GM12878 (cell line): ENCODE data around the gene MACROD2. TPM values are rescaled to one million over a fixed set of nuclear protein-coding genes. Genes with fewer than 3 reads are reported as not detected.

Experiments
- ATAC-seq: fragments of 200-7000 bp; cut with Tn5 transposase; 3 replicates; pipeline ENCODE4 v1.9.1; 2020; ENCODE audit warnings: mild to moderate bottlenecking, moderate library complexity
- BruUV-seq: library from RNA; stranded (reverse); fragments of 400-500 nt; replicated peaks from 2 replicates; lab custom pipeline; 2021; lab: Mats Ljungman, UMichigan
- CTCF ChIA-PET: fragments of 300-600 bp; sonication (Branson Sonifier 250); formaldehyde crosslinking; extraction: SDS; loops from one replicate; lab custom pipeline; 2021; ENCODE audit warnings: inconsistent platforms; lab: Yijun Ruan, JAX
- POLR2A ChIA-PET: fragments of 350-600 bp; formaldehyde crosslinking; extraction: SDS; loops from one replicate; lab custom pipeline; 2021; ENCODE audit warnings: inconsistent platforms; lab: Charles Lee
- RAD21 ChIA-PET: fragments of 300-600 bp; sonication (Branson Sonifier 250); formaldehyde crosslinking; loops from one replicate; lab custom pipeline; 2023; ENCODE audit warnings: antibody characterized with exemption; ENCODE audit not compliant: unreplicated experiment; lab: Charles Lee
- SMC1A ChIA-PET: fragments of 300-600 bp; sonication (Branson Sonifier 250); formaldehyde crosslinking; loops from one replicate; lab custom pipeline; 2023; ENCODE audit not compliant: unreplicated experiment, uncharacterized antibody; lab: Charles Lee
- DNase-seq: peaks from one replicate; pipeline ENCODE4 v3.0.0-alpha.2; 2011; ENCODE audit warnings: low read depth, low spot score
- FAIRE-seq: peaks from 3 replicates; lab custom pipeline; 2011; peaks lifted over from hg19 to GRCh38; lab: Jason Lieb, UNC
- H2AFZ ChIP-seq: 2 replicates; pipeline ENCODE4 v1.6.0; 2011; ENCODE audit warnings: low read depth, low read length, control low read depth; ENCODE audit not compliant: control insufficient read depth
- H3K27ac ChIP-seq: 2 replicates; pipeline ENCODE4 v1.5.1; 2011; ENCODE audit warnings: control low read depth; ENCODE audit not compliant: control insufficient read depth, insufficient read depth
- H3K27me3 ChIP-seq, 2 experiments: replicated peaks in 1 of 2; 2 replicates each; pipeline versions ENCODE4 v1.6.0 to v1.6.1; 2011; ENCODE audit warnings: low read length in 1 of 2; ENCODE audit not compliant: control insufficient read depth in 2 of 2, insufficient read depth in 2 of 2
- H3K36me3 ChIP-seq, 2 experiments: 2 replicates each; pipeline ENCODE4 v1.5.1; 2011; ENCODE audit warnings: low read length in 1 of 2; ENCODE audit not compliant: control insufficient read depth in 2 of 2, insufficient read depth in 2 of 2
- H3K4me1 ChIP-seq: 2 replicates; pipeline ENCODE4 v1.6.1; 2011; ENCODE audit warnings: mild to moderate bottlenecking, low read length, moderate library complexity, mixed read lengths; ENCODE audit not compliant: control insufficient read depth, insufficient read depth
- H3K4me2 ChIP-seq: 2 replicates; pipeline ENCODE4 v1.6.0; 2011; ENCODE audit warnings: control low read depth; ENCODE audit not compliant: control insufficient read depth, insufficient read depth
- H3K4me3 ChIP-seq: fragments of 200-600 bp; sonication (generic); 2 replicates; pipeline ENCODE4 v1.5.1; 2016
- H3K79me2 ChIP-seq: 2 replicates; pipeline ENCODE4 v1.6.0; 2011; ENCODE audit warnings: low read length; ENCODE audit not compliant: control insufficient read depth, insufficient read depth
- H3K9ac ChIP-seq: 2 replicates; pipeline ENCODE4 v1.8.0; 2011; ENCODE audit warnings: low read length, control low read depth, mixed read lengths; ENCODE audit not compliant: control insufficient read depth, insufficient read depth
- H3K9me3 ChIP-seq: replicated peaks from 3 replicates; pipeline ENCODE4 v1.5.1; 2011; ENCODE audit warnings: mild to moderate bottlenecking, low read length; ENCODE audit not compliant: control insufficient read depth, insufficient read depth
- H4K20me1 ChIP-seq: 2 replicates; pipeline ENCODE4 v1.6.0; 2011; ENCODE audit not compliant: control insufficient read depth, insufficient read depth
- EGR1 ChIP-seq, 2 experiments: IDR thresholded peaks; 1 replicate in 1 of 2; 2 replicates in 1 of 2; pipeline ENCODE4 v1.6.1; 2011 to 2012; ENCODE audit warnings: low read depth in 2 of 2, low read length in 2 of 2, borderline replicate concordance in 1 of 2, mild to moderate bottlenecking in 1 of 2, moderate library complexity in 1 of 2
- FOXK2 ChIP-seq: fragments of 450-650 bp; IDR thresholded peaks from 2 replicates; pipeline ENCODE4 v1.6.1; 2017; ENCODE audit warnings: mild to moderate bottlenecking, moderate library complexity
- IRF4 ChIP-seq: IDR thresholded peaks from 2 replicates; pipeline ENCODE4 v1.6.1; 2011; ENCODE audit warnings: low read depth, low read length
- KAT2A ChIP-seq: conservative IDR thresholded peaks from 2 replicates; pipeline ENCODE4 v1.6.1; 2011; ENCODE audit warnings: low read depth, low read length; ENCODE audit not compliant: control insufficient read depth
- MYC ChIP-seq: IDR thresholded peaks from 2 replicates; pipeline ENCODE4 v1.6.1; 2011; ENCODE audit warnings: mild to moderate bottlenecking, low read length, moderate library complexity, inconsistent platforms; ENCODE audit not compliant: insufficient read depth, insufficient replicate concordance, insufficient read length, severe bottlenecking
- NFXL1 ChIP-seq: fragments of 450-650 bp; IDR thresholded peaks from 2 replicates; pipeline ENCODE4 v1.6.1; 2017; ENCODE audit warnings: antibody characterized with exemption, mild to moderate bottlenecking, borderline replicate concordance
- NR2F1 ChIP-seq: fragments of 450-650 bp; conservative IDR thresholded peaks from 2 replicates; pipeline ENCODE4 v1.6.1; 2017; ENCODE audit warnings: mild to moderate bottlenecking
- PAX5 ChIP-seq: IDR thresholded peaks from 2 replicates; pipeline ENCODE4 v1.6.1; 2011; ENCODE audit warnings: low read depth, low read length, borderline replicate concordance
- PML ChIP-seq: IDR thresholded peaks from 2 replicates; pipeline ENCODE4 v1.6.1; 2012; ENCODE audit warnings: low read length, inconsistent platforms
- RBBP5 ChIP-seq: fragments of 200-600 bp; sonication (generic); conservative IDR thresholded peaks from 2 replicates; pipeline ENCODE4 v1.6.1; 2016
- SP1 ChIP-seq: IDR thresholded peaks from one replicate; pipeline ENCODE4 v1.6.1; 2011; ENCODE audit warnings: low read depth, low read length
- TCF3 ChIP-seq: IDR thresholded peaks from 2 replicates; pipeline ENCODE4 v1.6.1; 2012; ENCODE audit warnings: low read depth, mild to moderate bottlenecking, low read length, borderline replicate concordance; ENCODE audit not compliant: insufficient read depth
- WGBS: methylation state at CpG from one replicate; pipeline ENCODE4 v1.1.6; 2016; ENCODE audit warnings: low lambda C conversion rate; ENCODE audit not compliant: insufficient replicate concordance, insufficient coverage; ENCODE audit errors: missing lambda C conversion rate; 5-methylcytosine and 5-hydroxymethylcytosine counted together
- in situ Hi-C: fragments of 300-500 bp; cut with MboI; formaldehyde crosslinking; loops from 9 replicates; pipeline ENCODE4 v1.14.3; 2018; ENCODE audit warnings: mixed read lengths
- intact Hi-C: fragments of 100-400 bp; cut with micrococcal nuclease; formaldehyde crosslinking; loops from one replicate; pipeline ENCODE4 v1.14.2; 2022; ENCODE audit not compliant: unreplicated experiment
- polyA plus RNA-seq, 11 experiments: library from polyadenylated mRNA; depleted of rRNA in 4 of 11; unstranded in 6 of 11; stranded (reverse) in 5 of 11; fragments of >200 nt; fragmentation: Nextera tagmentation in 4 of 11; fragmentation: Illumina TruSeq in 1 of 11; extraction: Ambion mirVana in 4 of 11; extraction: Trizol in 1 of 11; gene quantifications; 1 replicate in 1 of 11; 2 replicates in 10 of 11; pipeline versions ENCODE4 v1.2.1 to v1.2.3, GENCODE V29; 2011 to 2016; ENCODE audit warnings: inconsistent platforms in 2 of 11, missing spikeins in 2 of 11, low read depth in 1 of 11
- total RNA-seq, 4 experiments: library from RNA; depleted of rRNA in 3 of 4; stranded (reverse); fragments of >200 nt in 3 of 4; fragmentation: Illumina TruSeq in 1 of 4; extraction: Trizol in 1 of 4; gene quantifications; 2 replicates each; pipeline versions ENCODE4 v1.2.1 to v1.2.3, GENCODE V29; 2013 to 2021
- TF ChIP-seq, protein P1 (sequence below): fragments of 450-650 bp; IDR thresholded peaks from 2 replicates; pipeline ENCODE4 v1.6.1; 2018; ENCODE audit warnings: borderline replicate concordance, mild to moderate bottlenecking; ENCODE audit not compliant: partially characterized antibody
- TF ChIP-seq, protein P2 (sequence below): fragments of 450-650 bp; IDR thresholded peaks from 2 replicates; pipeline ENCODE4 v1.6.1; 2017; ENCODE audit warnings: mild to moderate bottlenecking

MACROD2 gene
- total and polyA plus RNA-seq, 10 of the 15 experiments (the other 5 are each of a cell fraction or from before 2014, with no cell fraction given) = 1.1 to 21.5 (median 2.2) TPM

DNA sequence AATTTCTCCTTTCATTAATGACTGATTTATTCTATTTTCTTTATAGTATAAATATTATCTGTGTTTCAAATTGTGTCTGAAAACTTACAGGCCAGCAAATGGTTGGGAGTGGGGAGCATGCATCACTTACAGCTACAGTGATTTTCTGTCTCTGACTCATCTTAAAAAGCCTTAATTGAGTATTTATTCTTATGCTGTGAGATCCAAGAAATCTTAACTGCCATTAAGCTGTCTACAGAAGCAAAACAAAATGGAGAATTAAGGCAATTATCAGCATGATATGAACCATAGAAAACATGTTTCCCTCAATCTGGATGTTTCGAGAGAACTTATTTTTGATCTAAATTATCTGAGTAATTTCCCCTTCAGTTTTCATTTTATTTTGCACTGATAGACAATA is 1746.8 kb downstream of the MACROD2 start:
- BruUV-seq = no TSS peak
- 91% methylated on average over 1 of the region's 1 CpG for WGBS

More for the DNA sequence above, 1746.8 kb downstream of the MACROD2 start:
- DNase-seq (no peak), ATAC-seq (no peak), FAIRE-seq (no peak)
- SMC1A ChIA-PET = no interaction called here
- Histone ChIP-seq H3K4me2 (no peak overlapping the region), H3K27ac (no peak overlapping the region), H3K9ac (no peak overlapping the region), H4K20me1 (no peaks in the 10 kb centered on the region), H3K9me3 (no peaks in the 10 kb centered on the region; the same call in 2 of the 3 replicates), H3K4me1 (no peaks in the 10 kb centered on the region), H3K36me3 (no peaks in the 10 kb centered on the region), H3K4me3 (no peak overlapping the region), H3K79me2 (no peaks in the 10 kb centered on the region), H2AFZ (no peak overlapping the region), H3K27me3 (no peaks in the 10 kb centered on the region)
- TF ChIP-seq TCF3 (no peak), RBBP5 (no peak), EGR1 (IDR thresholded peaks at IDR 0.05; ENCODE audit: borderline replicate concordance in 1 of 2, low read depth in 2 of 2, low read length in 2 of 2) (no peak), NFXL1 (no peak), PML (no peak), KAT2A (no peak), IRF4 (no peak), PAX5 (no peak), NR2F1 (no peak), FOXK2 (no peak), MYC (no peak), SP1 (no peak)
- TF ChIP-seq, protein P1, sequence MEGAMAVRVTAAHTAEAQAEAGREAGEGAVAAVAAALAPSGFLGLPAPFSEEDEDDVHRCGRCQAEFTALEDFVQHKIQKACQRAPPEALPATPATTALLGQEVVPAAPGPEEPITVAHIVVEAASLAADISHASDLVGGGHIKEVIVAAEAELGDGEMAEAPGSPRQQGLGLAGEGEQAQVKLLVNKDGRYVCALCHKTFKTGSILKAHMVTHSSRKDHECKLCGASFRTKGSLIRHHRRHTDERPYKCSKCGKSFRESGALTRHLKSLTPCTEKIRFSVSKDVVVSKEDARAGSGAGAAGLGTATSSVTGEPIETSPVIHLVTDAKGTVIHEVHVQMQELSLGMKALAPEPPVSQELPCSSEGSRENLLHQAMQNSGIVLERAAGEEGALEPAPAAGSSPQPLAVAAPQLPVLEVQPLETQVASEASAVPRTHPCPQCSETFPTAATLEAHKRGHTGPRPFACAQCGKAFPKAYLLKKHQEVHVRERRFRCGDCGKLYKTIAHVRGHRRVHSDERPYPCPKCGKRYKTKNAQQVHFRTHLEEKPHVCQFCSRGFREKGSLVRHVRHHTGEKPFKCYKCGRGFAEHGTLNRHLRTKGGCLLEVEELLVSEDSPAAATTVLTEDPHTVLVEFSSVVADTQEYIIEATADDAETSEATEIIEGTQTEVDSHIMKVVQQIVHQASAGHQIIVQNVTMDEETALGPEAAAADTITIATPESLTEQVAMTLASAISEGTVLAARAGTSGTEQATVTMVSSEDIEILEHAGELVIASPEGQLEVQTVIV = no peak
- TF ChIP-seq, protein P2, sequence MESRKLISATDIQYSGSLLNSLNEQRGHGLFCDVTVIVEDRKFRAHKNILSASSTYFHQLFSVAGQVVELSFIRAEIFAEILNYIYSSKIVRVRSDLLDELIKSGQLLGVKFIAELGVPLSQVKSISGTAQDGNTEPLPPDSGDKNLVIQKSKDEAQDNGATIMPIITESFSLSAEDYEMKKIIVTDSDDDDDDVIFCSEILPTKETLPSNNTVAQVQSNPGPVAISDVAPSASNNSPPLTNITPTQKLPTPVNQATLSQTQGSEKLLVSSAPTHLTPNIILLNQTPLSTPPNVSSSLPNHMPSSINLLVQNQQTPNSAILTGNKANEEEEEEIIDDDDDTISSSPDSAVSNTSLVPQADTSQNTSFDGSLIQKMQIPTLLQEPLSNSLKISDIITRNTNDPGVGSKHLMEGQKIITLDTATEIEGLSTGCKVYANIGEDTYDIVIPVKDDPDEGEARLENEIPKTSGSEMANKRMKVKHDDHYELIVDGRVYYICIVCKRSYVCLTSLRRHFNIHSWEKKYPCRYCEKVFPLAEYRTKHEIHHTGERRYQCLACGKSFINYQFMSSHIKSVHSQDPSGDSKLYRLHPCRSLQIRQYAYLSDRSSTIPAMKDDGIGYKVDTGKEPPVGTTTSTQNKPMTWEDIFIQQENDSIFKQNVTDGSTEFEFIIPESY = no peak
- RAD21 ChIA-PET = no interaction called here
- CTCF ChIA-PET = no interaction called here
- POLR2A ChIA-PET = no interaction called here
- intact Hi-C loops (no loop called here), in situ Hi-C loops (no loop called here)
